ENCODE results near the gene MAP2K3.

MAP2K3 gene

DNA sequence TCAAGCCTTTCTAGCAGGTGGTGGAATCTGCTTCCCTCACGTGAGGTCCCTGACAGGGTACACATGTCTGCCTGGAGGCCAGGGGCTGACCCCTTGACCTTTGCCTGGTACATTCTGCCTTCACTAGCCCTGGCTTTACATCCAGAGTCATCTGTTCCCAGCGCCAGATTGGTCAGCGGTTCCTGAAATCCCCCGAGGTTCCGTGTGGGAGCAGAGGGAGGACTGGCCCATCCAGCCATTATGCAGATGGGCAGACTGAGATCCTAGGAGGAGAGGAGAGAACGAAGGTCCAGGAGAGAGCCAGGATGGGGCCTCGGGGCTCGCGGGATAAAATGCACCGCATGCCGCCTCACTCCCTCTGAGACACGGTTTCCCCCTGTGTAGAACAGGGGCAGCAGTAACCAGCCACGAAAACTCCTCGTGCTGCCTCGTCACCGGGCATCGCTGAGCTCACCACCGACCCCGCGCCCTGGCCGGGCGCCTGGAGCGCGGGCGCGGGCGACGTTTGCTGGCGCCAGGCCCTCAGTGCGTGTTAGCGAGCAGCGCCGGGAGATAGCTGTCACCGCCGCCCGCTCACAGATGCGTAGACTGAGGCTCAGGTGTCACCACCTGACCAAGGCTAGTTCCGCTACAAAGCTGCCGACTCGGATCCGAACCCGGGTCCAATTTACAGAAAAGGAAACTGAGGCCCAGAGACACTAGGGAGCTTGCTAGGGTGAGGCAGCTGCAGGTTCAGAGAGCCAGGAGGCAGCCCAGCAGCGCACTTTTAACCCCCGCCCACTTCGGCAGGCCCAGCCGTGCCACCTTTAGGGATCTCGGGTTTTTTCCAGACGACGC lies 811 bp upstream of the MAP2K3 start:
- no peak for DNase-seq

DNA sequence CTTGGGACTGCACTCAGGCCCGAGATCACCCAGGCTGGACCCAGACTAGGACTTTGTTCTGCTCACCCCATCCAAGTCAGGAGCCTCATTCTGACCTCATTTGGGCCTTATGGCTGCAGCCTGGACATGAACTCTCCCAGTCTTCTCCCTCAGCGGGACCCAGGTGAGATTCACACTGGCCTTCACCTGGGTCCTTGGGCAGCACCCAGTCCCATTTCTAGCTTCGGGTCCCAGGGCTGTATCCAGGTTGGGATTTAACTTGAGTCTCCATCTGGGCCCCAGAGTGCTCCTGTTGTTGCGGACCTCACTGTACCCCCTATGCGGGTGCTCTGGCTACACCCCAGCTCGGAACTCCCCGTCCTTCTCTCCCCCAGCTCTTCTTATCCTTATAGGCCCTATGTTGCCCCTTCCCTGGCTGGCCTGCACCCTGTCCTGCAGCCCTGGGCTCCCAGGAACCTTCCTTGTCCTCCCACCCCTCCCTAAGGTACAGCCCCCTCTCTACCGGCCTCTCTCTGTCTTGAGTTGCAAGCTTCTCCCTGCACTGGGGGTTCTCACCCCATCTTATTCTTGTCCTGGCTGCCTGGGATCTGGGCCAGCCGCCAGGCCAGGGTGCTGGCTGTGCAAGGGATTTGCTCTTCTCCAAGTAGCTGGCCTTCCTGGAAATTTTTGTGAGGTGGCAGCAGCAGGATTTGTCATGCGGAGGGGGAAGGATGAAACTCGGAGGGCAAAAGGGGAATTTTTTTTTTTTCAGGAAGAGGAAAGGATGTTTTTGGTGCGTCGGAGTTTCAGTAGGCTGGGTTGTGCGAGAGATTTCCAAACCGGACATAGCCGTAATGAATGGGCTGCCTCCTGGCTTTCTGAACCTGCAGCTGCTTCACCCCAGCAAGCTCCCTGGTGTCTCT lies 904 bp downstream of the MAP2K3 start:
- no peak for DNase-seq

DNA sequence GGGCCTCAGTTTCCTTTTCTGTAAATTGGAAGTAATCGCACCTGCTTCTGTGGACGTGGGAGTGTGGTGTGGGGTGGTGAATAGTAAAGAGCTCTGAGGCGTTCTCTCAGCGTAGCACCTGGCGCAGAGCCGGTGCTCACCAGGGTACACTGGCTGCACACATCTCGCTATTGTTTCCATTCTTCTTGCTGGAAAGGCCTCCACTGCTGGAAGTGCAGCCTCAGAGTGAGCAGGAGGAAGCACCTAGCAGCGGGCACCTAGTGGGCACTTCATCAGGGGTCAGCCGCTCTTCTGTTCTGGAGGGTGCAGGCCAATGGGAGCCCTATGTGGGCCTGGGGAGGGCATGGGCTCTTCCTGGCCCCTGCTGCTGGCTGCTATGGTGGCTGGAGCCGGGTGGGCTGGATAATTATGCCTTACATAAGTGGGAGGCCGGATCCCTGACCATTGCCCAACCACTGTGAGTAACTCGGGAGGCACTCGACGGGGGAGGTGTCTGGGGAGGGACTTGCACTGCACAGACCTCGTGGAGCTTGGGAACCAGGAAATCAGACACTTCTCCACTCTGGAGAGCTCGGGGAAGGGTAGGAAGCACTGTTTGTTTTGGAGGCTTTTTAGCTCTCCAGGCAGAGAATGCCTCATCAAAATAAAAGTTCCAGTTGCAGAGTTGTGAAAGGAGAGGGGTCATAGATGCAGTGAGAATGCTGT lies 1.7 kb downstream of the MAP2K3 start:
- DNase-seq, result no peak

DNA sequence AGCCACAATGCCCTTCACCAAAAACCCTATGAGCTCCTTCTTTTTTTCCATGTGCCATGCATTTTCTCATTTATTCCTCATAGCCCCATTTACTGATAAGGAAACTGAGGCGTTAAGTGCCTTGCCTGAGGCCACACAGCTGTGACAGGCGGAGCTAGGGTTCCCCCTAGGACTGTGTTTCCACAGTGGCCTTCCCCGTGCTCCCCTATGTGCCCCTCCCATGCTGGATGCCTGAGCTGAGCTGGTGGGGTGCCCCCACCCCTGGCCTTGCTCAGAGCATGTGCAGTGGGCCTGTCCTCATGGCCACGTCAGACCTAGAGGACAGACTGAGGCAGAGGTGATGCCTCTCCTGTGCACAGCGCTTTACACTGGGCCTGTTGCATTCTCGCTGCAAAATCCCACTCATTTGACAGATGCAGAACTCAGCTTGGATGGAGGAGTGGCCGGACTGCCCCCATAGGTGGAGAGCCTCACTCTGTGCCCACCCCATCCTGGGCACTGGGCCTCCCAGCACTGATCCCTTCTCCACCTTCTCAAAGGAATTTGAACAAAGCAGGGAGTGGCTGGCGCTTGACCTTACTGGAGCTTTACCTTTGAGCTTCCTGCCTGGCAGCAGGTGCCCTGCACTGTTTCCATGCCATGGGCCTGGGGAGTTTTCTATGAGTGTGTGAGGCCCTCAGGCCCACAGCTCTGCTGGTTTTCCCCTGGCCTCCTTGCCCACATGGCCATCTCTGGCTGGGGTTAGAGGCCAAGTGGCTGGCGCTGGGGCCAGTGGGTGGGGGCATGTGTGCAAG lies 2.6 kb downstream of the MAP2K3 start:
- DNase-seq, result no peak

DNA sequence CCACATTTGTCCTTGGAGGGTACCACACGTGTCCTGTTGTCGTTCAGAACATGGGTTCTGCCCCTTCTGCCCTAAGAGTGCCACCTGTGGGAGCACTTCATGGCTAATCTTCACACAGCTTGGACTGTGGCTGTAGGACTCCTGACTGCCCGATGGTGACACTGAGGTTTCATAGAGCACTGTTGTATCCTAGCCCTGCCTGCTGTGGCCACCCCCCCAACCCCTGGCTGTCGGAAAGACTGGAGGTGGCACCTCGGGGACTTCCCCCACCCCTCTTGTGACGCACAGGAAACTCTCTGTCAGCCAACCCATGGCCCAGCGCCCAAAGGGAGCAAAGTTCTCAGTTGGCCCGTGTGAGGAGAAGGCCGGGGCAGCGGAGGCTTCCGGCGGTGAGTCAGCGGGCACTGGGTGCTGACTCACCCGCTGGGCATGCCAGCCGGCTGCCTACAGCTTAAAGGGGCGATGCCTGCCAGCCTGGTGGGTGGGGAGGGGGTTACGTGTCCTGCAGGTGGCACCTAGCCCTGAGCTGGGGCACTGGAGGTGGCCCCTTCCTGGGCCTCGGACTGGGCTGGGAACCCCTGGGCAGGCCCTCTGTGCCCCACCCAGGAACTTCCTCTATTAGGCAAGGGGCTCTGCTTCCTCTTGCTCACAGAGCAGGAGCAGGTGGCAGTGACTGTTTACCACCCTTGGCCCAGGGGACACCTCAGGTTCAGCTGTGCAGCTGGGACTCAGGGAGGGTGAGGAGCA lies 3.4 kb downstream of the MAP2K3 start:
- no peak for DNase-seq

DNA sequence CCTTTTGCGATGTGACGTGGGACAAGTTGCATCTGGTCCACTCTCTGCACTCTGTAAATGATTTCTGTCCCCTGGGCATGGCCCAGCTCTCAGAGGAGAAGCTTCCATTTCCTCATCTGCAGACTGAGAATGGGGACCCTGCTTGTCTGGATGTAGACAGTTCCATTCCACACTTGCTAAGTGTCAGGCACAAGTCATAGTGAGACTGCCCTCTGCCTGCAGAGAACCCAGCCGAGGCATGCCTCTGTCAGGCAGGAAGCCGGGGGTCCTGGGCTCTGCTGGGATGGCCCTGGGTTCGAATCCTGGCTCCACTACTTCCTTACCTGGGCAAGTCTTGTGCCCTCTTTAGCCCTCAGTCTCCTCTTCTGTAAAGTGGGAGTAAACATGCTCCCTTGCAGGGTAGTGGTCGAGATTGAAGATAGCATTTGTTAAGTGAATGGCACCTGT lies 4.1 kb downstream of the MAP2K3 start:
- no peak for DNase-seq

DNA sequence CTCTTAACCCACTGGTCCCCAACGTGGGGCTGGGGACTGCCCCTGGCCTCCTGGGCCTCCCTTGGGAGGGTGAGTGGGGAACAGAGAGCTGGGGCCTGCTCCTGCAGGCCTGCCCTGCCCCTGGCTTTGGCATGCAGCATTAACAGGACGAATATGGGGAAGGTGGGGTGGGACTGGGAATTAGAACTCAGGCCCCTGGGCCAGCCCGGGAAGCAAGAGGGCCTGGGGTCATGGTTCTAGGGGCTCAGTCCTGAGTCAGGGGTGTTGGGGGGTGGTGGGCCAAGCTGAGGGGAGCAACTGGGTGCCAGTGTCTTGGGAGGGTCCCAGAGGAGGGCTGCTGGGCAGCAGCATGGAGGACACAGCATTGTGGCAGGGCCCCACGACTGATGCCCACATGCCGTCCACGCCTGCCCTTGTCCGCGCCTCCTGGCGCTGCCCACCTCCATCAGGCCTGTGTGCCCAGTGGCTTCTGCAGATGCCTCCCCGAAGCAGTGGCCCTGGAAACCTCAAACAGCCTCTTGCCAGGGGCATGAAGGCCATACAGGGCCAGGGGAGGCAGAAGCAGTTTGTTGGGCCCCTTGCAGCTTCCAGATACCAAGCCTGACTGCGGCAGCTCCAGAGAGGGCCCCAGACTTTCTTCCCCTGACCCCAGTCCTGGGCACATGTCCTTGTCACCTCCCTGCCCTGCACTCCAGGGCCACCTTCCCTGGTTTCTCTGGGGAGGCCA lies 4.8 kb downstream of the MAP2K3 start:
- no peak for DNase-seq

DNA sequence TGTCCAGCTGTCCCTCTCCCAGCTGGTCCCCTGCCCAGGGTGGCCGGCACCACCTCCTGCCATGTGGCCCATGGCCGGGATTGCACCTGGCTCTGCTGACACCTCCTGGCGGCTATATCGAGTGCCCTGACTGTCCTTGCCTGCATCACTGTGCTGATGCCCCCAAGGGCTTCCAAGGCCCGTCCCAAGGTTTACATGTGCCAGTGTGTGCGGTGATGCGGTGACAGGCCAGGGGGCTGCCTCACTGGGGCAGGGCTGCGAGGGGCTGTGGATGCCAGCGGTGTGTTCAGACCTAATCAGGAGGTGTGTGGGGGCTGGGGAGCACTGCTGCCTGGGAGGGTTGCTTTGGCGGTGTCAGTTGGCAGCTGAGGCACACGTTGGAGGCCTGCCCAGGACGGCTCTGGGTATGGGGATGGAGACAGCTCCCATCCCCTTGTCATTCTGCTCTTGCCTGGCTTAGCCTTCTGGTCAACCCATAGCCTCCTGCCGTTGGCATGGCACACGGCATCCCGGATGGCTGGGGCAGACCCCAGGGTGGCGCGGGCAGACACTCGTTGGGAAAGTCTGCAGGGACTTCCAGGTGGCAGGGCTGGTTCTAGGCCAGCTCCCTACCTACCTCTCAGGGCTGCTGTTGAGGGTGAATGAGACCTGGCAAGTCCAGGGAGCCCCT lies 5.5 kb downstream of the MAP2K3 start:
- no peak for DNase-seq

DNA sequence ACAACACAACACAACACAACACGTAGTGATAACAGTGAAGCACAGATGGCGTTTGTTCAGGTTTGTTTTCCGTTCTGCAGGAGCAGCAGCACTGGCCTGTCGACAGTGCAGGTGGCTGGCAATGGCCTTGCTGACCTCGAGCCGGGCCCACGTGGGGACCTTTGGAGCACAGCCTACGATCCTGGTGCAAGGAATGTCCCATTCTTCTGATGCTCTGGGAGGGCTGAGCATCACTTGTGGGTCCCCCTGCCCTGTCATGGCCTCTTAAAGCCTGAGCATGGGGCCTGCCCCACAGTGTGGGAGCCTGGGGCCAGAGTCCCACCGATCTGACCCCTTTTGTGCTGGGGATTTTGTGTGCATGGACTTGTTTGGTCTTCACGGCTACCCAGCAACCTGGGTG lies 6.8 kb downstream of the MAP2K3 start:
- DNase-seq, result no peak

DNA sequence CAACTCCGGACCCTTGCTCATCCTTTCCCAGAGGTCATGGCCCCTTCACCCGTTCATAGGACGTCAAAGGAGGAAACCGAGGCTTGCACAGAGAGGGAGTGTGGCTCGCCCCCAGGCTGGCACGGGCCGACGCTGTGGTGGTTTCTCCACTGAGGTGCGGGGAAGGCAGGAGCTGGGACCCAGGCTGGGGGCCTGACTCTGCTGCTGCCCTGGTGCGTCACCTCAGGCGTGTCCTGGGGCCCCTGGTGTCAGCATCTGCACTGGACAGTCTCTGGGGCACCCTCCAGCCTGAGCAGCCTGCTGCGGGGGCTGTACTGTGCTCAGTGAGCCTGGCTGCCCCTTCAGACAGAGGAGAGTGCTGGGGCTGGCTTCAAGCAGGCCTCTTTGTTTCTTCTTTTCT lies 7.4 kb downstream of the MAP2K3 start:
- DNase-seq, result no peak

DNA sequence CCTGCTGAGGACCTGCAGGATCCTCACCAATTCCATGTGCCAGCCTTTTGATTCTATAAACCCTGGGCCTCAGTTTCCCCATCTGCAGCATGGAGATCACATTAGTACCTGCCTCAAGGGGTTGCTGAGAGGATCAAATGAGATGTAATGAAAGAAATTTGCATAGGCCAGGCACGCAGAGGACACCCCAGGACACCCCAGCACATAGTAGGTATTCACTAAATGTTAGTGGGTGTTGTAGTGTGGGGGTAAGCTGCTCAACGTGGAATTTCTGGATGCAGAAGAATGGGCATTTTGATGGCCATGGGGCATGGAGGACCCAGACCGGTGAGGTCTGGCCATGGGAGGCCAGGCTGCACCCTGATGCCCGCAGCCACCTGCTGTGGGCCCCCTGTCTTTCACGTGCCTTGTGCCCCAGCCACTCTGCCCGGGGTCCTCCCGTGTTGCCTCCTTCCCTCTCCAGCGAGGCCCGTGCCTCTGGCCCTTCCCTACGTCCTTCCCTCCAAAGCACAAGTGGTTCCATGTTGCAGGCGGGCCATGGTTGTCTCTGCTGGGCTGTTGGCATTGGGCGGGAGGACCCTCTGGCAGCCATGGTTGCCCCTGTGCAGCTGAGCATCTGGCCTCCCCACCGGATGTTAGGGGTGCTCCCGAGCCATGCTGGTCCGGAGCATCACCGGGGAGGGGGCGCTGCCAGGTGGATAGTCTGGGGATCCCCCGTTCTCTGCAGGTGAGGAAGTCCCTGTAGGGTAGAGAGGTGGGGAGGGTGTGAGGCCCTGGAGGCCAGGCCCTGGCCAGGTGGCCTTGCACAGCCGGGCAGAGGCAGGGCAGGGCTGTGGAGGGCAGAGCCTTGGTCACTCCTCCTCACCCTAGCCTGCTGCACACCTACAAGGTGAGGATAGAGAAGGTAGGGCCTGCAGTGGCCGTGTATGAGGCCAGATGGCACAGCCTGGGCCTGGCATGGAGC lies 8.6 kb downstream of the MAP2K3 start:
- DNase-seq, result no peak

DNA sequence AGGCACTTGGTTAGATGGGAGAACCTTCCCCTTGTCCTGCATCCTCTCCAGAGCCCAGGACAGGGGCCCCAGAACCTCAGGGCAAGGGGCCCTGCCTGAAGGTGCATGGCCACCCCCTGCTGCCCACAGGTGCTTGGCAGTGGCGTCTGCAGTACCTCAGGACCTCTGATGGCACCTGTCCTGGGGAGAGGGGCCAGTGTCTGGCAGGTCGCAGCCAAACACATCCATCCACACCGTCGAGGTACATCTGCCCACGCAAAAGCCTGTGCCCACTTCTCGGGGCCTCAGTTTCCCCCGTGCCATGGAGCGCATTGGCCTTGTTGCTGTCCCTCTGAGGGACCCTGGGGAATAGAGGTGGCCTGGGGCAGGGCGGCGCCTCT lies 9.3 kb downstream of the MAP2K3 start:
- DNase-seq, result no peak

DNA sequence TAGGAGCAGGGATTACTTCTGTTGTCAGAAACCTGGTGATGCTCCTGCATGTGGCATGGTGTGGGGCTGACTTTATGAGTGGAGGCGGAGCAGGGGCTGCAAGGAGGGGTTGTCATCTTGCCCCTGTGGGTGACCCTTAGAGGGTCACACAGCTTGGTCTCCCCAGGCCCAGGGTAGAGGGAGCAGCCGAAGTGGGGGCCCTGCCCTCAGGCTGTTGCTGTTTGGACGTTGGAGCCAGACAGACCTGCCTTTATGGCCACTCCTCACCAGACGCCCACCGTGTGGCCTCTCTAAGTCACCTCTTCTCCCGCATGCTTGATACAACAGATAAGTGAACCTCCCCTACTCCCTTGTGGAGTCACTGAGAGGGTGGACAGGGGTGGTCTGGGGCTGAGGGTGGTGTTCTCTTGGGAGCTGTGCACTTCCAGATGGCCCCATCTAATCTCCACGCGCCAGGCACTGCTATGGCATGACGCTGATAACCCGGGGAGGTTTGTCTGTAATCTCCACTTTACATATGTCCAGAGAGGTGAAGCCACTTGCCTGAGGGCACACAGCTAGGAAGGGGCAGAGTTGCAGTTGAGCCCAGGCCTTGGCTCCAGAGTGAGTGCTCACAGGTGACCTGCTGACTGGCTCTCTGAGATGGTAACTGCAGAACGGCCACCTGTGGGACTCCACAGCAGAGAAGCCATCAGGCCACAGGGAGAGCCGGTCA lies 10.0 kb downstream of the MAP2K3 start:
- no peak for DNase-seq

DNA sequence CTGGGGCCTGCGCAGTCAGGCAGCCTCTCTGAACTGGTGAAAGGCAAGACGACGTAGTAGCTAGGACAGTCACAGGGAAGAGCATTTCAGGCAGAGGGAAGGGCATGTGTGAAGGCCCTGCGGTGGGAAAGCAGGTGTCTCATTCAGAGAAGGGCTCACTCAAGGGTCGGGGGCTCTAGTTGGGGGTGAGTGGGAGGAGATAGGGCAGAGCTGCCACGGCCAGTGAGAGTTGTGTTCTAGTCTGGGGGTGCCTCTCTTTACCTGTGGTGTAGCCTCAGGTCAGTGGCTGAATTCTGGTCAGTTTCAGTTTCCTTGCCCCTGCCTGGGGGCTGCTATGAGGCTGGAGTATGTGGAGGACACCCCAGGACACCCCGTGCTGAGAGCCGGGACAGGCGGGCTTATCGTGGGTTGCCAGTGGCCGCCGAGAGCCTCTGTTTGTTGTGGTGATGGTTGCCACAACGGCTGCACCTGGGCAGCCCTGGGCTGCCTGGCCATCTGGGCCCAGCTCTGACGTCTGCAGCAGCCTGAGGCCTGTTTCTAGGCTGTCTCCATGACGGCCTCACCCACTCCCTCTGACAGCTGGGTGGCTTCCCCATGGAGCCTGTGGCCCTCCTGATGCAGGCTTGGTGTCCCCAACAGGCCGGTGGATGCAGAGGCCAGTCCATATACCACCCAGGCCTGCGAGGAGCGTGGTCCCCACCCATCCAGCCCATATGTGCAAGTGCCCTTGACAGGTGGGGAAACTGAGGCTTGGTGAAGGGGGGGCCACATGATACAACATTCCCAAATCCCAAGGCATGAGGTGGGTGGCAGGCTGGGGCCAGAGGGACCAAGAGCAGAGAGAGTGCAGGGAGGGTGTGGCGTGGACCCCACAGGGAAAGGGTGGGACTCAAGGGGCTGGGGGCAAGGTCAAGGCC lies 10.8 kb downstream of the MAP2K3 start:
- no peak for DNase-seq

DNA sequence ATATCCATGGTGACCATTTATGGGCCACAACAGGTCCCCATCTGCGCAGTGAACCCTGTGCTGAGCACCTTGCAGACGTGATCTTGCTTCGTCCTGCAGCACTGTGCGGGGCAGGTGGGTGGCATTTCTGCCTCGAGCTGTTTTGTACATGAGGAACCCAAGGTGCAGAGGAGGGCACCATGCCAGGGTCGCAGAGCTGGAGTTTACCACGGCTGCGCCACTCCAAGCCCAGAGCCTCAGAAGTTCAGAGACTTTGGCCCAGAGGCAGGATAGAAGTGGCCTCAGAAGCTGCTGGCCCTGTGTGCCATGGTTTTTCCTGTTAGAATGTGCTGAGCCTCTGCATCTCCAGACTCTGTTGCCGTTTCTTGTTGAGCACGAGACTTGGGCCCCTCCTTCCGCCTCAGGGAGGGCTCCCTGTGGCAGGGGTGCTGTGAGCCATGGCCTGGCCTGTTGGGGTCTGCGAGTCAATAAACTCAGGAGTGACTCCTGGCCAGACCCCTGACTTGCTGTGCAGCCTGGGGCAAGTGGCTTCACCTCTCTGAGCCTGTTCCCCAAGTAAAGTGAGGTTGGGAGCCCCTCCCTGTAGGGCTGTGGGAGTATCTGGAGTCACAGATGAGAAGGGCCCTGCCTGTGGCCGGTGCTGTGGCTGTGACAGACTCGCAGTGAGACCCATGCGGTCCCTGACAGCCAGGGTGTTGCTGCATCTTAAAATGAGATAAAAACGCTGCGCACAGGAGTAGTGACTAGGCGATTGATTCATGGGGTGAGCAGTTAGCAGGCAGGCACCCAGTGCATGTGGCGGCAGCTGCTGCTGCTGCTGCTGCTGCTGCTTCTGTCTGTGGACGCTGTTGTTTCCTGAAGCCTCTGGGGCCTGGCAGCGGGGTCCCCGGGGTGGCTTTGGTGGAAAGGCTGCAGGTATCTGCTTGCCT lies 11.8 kb downstream of the MAP2K3 start:
- no peak for DNase-seq

DNA sequence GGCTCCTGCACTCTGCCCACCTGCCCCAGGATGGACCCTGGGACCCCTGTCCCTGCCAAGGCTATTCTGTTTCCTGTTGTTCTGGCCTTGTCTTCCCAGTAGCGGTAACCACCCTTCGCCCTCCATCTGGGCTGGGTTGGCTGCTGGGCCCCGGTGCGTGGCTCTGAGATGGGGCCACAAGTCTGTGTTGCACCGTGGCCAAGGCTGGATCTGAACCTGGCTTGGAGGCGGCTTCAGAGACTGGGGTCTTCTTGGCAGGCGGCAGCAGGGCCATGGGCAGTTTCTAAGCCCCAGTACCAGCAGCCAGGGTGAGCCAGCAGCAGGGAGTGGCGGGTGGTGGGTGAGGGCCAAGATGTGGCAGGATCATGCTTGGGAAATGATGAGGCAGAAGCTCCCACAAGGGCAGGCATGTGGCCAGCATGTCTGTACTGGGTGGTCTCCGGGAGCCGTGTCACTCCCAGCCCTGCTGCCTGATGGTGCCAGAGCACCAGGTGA lies 12.6 kb downstream of the MAP2K3 start:
- no peak for DNase-seq

Data from NCI-H1417 treated with DMSO at 0.1 percent for 48 hours (cell line).